Stimulated activated CD8-positive, alpha-beta memory T cell treated with anti-CD3 and anti-CD28 coated beads, Interleukin-2, amount 100 ng/mL, for 1 hour (primary cell): ENCODE data around the gene RAB3IL1.
A peak's percentile ranks its signal among the peaks of the same experiment; 100 is the strongest.
"Not testable (repeated sequence)": the region's sequence is repeated elsewhere in the genome, so short reads cannot be mapped to it uniquely, and the experiment has no call there.

Experiments used
- DNase-seq, 2 donors: peaks; one replicate each; pipeline ENCODE4 v3.0.0-alpha.2; 2020; ENCODE audit warnings: low read depth in 2 of 2

The RAB3IL1 gene

DNA sequence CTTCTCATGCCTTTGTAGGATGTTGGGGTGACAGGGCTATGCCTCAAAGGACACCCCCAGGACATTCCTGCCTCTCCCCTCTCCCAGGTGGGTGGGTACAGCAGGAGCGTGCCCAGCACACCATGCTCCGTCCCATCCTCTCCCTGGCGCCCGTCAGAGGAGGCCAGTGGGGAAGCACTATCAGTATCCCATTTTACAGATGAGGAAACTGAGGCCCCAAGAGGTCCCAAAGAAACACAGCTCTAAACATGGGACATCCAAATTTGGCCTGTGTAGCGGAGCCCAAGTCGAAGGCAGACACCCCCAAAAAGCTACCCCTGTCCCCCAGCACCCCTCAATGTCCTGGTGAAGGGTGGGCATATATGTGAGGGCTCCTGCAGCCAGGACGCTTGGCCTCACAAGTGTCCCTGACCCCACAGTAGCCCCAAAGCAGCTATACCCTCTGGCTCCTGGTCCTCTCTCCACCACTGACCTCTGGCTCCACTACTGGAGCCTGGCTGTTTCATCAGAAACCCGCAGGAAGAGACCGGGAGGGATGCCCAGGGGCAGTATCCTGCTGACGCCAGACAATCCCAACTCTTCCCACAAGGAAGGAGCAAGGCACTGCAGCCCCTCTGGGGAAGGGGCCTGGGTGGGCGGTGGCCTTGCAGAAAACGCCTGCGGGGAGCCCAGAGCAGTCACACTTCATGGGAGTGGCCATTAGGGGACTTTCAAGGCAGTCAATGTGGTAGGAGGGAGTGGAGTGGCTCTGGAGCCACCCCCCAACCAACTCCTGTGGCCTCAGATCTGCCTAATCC, 31.4 kb downstream of the RAB3IL1 start:
- no peak for DNase-seq

DNA sequence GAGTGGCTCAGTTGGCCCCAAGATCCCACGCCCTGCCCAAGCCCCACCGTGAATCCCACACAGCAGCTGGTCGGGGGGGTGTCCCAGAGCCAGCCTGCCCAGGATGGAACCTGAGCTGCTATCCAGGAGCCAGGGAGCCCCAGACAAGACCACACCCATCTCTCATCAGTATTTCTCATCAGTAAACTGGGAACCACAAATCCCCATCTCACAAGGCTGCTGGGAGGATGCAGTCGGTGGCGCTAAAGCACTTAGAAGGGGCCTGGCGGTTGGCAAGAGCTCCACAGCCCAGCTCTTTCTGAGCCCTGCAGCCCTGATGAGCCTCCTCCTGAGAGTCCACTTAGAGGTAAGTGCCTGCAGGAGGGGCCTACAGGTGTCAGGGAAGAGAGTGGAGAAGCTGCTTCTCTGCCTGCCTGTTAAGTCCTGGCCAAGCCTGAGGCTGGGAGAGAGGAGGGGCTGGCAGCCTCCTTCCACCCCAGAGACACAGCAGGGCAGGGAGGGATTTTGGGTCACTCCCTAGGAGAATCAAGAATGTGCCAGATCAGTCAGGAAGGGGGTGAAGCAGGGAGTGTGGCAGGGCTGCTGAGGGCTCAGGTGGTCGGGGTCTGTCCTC, 32.1 kb downstream of the RAB3IL1 start:
- DNase-seq = no peak

DNA sequence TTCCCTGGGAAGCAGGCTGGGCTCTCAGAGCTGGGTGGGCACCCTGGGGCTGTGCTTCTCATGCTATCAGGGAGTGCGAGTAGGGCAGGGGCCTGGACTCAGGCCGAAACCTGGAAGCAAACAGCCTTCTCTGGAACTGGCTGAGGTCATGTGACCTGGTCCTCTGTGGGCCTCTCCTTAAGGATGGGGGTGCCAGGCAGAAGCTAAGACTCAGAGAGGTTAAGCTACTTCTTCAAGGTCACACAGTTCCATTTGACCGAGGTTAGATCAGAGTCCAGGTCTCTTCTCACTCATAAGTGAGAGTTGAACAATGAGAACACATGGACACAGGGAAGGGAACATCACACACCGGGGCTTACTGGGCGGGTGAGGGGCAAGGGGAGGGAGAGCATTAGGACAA, 33.4 kb downstream of the RAB3IL1 start:
- DNase-seq = no peak

DNA sequence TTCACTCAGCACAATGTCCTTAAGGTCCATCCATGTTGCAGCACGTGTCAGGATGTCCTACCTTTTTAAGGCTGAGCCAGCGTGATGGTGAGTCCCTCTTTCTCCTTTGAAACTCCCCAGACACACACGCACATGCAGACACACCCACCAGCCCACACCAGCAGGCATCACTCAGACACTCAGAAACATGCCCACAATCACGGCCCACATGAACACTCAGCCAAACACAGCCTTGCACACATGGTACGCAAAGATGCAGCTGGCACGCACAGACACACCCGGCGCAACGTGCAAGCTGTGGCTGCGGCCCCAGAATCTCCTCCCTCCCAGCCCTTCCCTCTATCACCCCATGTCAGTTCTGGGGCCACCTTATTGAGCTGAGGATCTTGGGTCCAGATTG, 34.0 kb downstream of the RAB3IL1 start:
- no peak for DNase-seq

DNA sequence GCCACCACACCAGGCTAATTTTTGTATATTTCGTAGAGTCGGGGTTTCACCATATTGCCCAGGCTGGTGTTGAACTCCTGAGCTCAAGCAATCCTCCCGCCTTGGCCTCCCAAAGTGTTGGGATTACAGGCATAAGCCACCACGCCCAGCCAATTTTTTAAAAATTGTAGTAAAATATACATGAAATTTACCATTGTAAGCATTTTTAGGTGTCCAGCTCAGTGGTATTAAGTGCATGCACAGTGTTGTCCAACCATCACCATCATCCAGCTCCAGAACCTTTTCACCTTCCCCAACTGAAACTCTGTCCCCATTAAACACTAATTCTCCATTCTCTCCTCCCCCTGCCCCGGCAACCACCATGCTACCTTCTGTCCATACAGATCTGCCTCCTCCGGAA, 34.5 kb downstream of the RAB3IL1 start:
- no peak for DNase-seq

DNA sequence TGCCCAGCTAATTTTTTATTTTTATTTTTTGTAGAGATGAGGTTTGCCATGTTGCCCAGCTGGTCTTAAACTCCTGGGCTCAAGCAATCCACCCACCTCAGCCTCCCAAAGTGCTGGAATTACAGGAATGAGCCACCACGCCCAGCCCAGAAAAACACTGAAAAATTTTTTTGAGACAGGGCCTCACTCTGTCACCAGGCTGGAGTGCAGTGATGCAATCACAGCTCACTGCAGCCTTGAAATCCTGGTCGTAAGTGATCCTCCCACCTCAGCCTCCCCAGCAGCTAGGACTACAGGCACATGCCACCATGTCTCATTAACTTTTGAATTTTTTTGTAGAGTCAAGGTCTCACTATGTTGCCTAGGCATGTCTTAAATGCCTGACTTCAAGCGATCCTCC, 35.1 kb downstream of the RAB3IL1 start:
- DNase-seq = not testable (repeated sequence)

DNA sequence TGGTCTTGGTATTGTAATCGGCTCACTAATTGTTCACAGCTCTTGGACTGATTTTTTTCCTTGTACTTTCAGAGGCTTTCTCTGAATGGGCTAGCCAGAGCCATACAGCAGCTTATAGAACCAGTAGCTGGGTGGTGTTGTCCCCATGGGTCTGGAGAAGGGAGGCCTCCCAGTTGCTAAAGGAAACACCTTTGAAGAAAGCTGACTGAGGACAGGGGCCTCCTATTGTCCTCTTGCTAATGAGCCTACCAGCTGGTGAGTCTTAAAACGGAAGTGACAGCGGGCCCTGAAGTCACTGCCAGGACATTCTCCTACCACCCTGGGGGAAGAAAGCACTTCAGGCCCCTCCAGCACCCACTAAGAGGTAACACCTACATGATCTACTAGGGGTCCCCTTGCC, 36.0 kb downstream of the RAB3IL1 start:
- DNase-seq = no peak

DNA sequence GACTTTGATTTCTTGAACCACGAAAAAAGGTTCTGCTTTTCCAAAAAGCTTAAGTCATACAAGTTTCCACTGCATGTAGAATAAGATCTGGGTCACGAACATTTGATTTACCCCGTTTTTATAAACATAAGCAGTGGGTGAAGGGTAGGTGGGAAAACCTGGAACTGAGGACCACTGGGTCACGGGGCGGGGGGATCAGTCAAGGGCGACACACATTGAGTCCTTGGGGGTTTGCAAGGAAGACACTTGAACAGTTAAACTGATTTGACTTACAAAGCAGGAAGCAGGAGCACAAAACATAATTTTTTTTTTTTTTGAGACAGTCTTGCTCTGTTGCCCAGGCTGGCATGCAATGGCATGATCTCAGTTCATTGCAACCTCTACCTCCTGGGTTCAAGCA, 36.9 kb downstream of the RAB3IL1 start:
- DNase-seq = no peak

DNA sequence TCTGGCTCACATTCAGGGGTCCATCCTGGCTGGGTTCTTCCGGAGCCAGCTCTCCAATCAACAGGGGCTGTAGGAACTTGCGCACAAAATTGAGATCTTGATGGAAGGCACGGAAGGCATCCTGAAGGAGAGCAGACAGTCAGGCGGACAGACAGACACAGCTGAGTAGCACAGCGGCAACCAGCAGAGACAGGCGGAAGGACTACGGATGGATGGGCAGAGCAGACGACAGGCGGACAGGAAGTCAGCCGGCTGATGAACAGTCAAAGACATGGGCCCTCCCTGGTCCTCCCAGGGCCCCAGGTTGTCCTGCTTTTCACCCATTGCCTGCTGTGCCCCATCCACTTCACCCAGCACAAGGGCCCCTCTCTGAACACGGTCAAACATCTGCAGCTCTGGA, 37.3 kb downstream of the RAB3IL1 start:
- DNase-seq = no peak

DNA sequence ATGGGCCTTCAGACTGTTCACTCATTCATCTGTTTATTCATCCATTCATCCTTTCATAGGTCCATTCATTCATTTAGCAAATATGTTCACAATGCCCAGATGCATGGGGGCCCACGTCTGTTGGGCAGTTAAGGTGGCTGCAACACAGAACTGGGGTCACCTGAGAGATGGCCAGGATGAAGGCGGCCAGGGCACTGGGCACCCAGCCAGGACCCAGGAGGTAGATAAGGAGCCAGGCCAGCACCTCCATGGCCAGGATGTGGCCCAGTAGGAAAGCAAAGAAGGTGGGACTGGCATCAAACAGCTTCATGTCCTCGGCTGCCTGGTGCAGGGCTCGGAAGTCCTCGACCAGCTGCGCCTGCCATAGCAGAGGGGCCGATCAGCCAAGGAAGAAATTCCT, 38.2 kb downstream of the RAB3IL1 start:
- no peak for DNase-seq

DNA sequence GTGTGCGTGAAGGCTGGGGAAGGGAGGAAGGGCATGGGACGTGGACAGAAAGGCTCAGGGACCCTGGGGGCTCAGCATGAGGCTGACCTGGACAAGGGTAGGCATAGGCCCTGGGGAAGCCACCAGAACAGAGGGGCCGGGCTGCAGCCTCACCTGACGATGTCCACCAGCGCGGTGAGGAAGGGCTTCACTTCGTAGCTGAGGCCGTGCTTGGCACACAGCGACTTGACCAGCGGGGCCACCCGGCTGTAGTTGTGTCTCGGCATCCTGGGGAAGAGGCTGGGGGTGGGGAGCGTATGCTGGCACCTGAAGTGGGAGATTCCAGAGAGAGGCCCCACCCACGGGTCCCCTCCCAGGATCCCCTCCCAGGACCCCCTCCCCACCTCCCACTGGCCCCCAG, 41.7 kb downstream of the RAB3IL1 start:
- no peak for DNase-seq

DNA sequence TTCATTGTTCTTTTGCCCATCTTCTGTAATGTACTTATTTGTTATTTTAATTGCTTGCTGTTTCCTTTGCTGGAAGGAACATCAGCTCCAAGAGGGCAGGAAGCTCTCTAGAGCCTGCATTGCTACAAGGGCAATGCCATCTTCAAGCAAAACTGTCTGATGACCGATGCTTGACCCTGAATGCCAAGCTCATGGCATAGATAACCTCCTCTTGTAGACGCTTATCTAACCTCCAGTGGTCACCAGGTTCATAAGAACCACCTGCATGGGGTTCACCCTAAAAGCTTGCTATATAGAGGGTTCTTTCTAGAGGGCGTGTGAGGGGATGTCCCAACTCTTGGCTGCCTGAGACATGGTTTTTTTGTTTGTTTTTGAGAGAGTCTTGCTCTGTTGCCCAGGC, 42.5 kb downstream of the RAB3IL1 start:
- DNase-seq = no peak

DNA sequence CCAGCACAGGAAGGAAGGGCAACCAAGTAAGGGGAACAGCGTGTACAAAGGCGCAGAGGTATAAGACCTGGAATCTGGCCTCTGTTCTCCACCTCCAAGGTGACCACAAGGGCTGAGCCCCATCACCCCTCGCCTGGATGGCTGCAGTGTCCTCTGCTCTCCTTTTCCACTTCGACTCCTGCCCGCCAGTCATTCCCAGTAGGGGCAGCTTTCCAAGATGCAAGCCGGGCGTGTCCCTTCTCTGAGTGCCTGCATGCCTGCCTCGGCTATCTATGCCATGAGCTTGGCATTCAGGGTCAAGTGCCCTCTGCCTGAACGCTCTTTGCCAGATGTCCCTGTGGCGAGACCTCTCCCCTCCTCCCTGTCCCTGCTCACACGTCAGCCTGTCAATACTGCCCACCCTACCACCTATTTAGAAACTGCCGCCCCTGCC, 43.0 kb downstream of the RAB3IL1 start:
- no peak for DNase-seq

DNA sequence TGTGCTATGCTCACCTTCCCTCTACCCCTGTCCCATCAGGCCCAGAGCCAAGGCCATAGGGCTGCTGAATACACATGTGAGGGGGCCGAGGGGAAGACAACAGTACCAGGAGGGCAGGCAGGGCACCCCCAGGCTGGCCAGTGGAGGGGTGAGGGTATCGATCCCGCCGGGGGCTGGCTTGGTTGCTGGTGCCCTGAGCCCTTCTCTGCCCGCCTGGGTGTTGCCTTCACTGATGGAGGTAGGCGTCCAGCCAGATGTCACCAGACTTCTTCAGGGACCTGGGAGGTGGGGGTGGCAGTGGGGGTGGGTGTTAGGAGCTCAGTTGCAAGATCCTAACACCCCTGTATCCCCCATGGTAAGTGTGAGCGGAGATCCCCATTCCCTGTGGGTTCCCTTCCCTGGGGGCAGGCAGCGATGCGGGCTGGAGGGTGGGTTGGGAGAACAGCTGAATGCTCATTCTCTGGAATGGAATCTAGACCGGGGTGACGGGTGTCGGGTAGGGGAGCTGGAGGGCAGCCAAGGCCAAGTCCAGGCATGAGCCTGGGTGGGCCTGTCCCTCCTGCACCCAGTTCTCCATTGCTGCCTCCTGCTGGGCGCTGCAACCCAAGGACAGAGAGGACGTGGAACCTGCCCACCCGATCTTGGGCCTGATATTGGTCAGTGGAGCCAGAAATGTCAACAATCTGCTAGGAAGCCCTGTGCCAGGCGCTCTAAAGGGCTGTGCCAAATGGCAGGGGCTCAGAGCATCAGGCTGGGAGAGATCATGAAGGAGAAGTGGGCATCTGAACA, 43.6 kb downstream of the RAB3IL1 start:
- no peak for DNase-seq

DNA sequence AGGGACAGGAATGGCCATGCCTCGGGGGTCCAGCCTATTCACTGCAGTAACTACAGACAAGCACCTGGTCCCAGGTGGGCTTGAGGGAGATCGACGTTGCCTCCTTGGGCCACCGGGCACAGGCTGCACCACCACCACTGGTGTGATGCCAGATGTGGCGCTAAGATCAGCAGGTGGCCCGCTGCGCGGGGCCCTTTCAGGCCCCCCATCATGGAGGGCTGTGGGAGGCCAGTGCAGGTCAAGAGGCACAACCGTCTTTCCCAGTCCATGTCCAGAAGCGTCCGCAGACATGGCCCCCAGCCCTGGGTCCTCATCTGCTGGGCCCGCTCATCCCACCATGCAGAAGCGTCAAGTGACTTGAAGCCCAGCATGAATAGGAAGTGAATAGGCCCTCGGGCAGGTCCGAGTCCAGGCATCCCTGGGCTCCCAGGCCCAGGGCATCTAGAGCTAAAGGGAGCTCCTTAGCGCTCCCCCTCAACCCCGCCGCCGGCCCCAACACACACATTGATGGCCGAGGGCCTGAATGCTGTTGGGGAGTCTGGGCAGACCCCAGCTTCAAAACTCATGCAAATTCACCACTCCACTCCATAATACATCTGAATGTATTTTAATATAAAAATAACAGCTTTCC, 44.3 kb downstream of the RAB3IL1 start:
- DNase-seq = no peak

DNA sequence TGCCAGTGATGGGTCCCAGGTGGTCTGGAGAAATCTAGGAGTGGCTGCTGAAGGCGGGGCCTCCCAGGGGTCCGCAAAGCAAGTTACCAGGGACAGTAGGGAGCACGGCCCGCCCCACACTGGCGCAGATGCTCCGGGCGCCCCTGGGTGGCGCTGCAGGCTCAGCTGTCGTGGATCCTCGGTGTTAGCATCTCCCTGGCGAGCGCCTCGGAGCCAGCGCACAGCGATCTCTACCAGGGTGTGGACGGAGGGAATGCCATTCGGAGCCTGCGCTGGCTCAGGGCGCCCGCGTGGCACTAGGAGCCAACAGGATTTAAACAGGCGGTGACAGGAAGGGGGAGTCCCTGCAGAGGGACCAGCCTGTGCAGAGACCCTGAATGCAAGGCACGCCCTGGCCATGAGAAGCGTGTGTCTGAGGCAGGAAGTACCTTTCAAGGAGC, 46.2 kb downstream of the RAB3IL1 start:
- DNase-seq = peak; percentile 24 to 45

DNA sequence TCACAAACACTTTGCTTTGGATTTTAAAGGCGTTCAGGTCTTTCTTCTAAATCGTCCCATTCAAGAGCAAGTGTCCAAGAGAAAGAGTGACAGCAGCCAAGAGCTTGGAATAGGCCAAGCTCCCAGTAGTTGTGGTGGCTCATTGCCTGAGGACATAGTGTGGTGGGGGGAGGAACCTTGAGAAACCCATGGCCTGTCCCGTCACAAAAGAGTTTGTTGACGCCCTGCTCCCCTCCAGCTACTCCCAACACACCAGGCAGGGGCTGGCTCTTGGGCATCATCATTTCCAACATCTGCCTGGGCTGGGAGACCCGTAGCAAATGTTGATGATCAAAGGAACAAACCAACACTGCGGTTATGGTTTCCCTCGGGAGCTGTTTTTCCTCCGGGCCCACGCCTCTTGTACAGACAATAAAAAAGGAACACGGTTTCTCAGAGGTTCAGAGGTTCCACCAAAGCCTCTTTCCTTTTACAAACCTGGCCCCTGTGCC, 46.8 kb downstream of the RAB3IL1 start:
- no peak for DNase-seq

DNA sequence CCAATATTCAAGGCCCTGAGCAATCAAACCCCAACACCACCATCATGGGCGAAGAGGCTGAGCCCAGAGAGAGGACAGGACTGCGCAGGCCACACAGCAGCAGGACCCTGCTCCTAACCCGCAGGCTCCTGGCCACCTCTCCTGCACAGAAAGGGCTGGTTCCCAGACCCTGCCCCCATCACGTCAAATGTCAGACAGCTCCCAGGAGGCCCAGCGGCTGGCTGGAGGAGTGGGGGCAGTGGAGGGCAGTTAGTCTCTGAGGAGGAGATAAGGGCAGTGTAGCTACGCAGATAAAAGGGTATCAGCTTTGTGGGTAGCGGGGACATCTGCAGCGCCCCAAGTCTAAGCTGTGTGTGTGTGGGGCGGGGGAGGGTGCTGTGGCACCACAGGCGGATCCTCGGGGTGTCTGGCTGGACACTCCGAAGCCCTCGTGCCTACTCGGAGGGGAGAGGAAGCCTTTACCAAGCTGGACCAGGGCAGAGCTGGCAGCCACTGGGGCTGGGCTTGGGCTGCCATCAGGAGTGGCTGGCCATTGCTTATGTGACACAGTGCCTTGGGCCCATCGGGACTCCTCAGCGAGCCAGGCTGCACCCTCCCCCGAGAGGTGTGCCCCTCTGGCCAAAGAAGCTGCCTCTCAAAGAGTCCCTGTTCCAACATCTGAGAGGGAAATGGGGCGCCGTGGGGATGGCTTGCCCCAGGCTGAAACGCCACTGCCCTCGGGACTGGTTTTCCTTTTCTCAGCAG, 47.5 kb downstream of the RAB3IL1 start:
- DNase-seq = no peak

DNA sequence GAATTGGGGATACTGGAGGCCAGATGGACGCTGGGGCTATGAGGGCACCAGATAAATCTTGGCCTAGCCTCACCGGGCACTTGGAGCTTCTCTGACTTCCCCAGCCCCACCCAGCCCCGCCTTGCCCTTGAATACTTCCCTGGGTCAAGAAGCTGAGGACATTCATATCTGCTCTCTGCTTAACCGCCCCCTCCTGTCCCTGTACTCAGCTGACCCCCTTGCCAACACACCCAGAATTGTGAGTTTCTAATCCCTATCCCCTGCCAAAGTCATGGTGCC, 48.0 kb downstream of the RAB3IL1 start:
- DNase-seq = no peak

DNA sequence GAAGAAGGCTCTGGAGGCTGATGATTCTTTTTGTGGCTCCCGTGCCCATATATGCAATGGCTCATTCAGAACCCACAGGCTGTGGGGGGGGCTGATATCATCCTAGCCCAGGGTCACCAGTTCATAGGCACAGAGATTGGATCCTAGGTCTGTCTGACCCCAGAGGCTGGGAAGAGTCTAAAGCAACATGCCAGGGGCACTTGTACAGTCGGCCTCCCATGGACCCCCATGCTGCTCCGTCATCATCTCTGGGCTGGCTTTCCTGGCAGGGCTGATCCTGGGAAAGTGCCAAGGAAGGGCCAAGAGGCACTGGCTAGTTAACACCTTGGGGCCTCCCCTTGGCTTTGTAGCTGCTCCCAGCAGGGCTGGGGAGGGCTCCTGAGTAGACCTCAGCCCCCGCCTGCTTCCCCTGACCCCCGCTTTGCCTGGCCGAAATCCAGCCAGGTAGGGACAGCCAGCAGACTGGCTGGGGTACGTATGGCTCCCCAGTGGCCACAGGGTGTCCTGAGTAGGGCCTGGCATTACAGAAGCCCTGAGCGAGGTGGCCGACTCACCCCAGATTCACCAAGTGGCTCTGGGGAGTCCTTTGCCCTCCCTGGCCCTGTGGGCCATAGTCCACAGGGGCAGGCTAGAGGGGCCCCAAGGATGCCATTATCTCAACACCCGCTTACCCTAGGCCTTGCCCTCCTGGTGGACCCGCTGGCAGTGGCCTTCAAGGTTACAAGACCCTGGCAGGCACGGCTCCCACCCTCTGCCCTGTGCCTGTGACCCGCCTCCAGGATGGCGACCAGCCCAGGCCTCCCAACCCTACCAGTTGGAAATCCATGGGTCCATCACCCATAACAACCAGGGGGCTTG, 48.6 kb downstream of the RAB3IL1 start:
- DNase-seq = no peak

DNA sequence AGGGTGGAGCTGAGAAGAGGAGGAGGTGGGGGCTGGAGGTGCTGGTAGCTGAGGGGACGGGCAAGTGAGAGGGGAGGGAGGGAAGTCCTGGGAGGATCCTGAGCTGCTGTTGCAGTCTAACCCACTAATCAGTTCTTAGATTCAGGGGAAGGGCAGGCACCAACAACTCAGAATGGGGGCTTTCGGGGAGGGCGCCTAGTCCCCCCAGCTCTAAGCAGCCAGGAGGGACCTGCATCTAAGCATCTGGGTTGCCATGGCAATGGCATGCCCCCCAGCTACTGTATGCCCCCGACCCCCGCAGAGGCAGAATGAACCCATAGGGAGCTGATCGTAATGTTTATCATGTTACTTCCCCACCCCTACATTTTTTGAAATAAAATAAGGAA, 50.4 kb downstream of the RAB3IL1 start:
- no peak for DNase-seq
